ENCODE measurements around the gene VCAM1. TPM values are rescaled to one million over a fixed set of nuclear protein-coding genes. Genes with fewer than 3 reads are reported as not detected.
A peak's percentile ranks its signal among the peaks of the same experiment; 100 is the strongest.

VCAM1 gene, protein sequence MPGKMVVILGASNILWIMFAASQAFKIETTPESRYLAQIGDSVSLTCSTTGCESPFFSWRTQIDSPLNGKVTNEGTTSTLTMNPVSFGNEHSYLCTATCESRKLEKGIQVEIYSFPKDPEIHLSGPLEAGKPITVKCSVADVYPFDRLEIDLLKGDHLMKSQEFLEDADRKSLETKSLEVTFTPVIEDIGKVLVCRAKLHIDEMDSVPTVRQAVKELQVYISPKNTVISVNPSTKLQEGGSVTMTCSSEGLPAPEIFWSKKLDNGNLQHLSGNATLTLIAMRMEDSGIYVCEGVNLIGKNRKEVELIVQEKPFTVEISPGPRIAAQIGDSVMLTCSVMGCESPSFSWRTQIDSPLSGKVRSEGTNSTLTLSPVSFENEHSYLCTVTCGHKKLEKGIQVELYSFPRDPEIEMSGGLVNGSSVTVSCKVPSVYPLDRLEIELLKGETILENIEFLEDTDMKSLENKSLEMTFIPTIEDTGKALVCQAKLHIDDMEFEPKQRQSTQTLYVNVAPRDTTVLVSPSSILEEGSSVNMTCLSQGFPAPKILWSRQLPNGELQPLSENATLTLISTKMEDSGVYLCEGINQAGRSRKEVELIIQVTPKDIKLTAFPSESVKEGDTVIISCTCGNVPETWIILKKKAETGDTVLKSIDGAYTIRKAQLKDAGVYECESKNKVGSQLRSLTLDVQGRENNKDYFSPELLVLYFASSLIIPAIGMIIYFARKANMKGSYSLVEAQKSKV
- 10 to 100 TPM in 1 of 4 donors, 1 to 10 TPM in 3; 1.4 to 11.1 (median 4.5) TPM for total RNA-seq

DNA sequence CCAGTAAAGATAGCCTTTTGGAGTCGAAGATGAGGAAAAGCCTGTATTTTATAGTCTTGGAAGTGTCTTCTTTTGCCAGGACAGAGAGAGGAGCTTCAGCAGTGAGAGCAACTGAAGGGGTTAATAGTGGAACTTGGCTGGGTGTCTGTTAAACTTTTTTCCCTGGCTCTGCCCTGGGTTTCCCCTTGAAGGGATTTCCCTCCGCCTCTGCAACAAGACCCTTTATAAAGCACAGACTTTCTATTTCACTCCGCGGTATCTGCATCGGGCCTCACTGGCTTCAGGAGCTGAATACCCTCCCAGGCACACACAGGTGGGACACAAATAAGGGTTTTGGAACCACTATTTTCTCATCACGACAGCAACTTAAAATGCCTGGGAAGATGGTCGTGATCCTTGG lies at the start of gene VCAM1:
Gene VCAM1 (plus strand): TSS at position 253 of the 400 bp plus-strand sequence. CDS start 119 bp downstream, at position 372.
- Histone ChIP-seq H3K27me3 (no peaks in the 10 kb centered on the region), H3K4me3 (replicated peaks in 1 of 3) (no peak within 1 kb of the TSS), H3K36me3 (no peaks in the 10 kb centered on the region), H3K4me1 (no peaks in the 10 kb centered on the region), H3K9me3 (no peaks in the 10 kb centered on the region), H3K27ac (peak within 1 kb of the TSS in 1 of 3 donors; percentile 1)
- no peak for DNase-seq
- TF ChIP-seq, protein P1, sequence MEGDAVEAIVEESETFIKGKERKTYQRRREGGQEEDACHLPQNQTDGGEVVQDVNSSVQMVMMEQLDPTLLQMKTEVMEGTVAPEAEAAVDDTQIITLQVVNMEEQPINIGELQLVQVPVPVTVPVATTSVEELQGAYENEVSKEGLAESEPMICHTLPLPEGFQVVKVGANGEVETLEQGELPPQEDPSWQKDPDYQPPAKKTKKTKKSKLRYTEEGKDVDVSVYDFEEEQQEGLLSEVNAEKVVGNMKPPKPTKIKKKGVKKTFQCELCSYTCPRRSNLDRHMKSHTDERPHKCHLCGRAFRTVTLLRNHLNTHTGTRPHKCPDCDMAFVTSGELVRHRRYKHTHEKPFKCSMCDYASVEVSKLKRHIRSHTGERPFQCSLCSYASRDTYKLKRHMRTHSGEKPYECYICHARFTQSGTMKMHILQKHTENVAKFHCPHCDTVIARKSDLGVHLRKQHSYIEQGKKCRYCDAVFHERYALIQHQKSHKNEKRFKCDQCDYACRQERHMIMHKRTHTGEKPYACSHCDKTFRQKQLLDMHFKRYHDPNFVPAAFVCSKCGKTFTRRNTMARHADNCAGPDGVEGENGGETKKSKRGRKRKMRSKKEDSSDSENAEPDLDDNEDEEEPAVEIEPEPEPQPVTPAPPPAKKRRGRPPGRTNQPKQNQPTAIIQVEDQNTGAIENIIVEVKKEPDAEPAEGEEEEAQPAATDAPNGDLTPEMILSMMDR (IDR thresholded peaks at IDR 0.05) = no peak
- no peak for TF ChIP-seq POLR2A (IDR thresholded peaks at IDR 0.05)
- intact Hi-C loops (cut with DNase I) = no loop called here
- WGBS, 2 donors = 19 to 20% methylated on average over 7 of the region's 7 CpGs

DNA sequence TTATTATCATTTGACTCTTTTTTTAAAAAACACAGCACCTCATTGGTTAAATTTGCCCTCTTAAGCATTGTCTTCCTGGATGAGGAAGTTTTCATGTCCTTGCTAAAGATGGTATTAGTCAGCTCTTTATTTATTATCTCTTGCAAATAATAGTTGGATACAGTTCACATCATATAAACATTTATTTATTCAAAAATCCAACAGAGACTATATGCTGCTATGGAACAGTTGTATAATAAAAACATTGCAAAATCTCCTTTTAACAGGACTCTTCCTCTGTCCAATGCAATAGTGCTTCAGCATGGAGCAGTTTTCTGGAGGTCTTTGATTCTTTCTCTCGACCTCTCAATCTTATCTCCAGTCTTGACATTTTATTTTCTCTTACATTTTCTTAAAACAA lies 49.5 kb upstream of the VCAM1 start:
- DNase-seq = no peak
- no peaks in the 10 kb centered on the region for H3K27me3 ChIP-seq
- WGBS, 2 donors = 70 to 84% methylated on average over 1 of the region's 1 CpG

DNA sequence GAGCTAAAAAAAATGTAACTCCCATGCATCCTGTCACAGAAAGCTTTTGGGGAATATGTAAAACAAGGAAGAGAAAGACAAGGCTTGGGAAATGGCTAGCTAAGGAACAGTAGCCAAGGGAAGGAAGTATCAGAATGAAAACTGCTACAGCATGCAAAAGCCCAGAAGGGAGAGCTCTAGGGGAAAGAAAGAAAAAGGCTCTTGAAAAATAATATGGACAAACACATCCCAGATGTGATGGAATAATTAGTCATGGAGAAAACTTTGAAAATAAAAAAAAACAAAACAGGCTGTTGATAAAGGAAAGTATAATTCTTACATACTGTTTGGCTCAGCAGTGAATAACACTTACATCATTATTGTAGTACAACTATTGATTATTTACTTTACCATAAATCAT lies 47.9 kb upstream of the VCAM1 start:
- no peaks in the 10 kb centered on the region for H3K4me1 ChIP-seq
- no peaks in the 10 kb centered on the region for H3K36me3 ChIP-seq
- H3K27ac ChIP-seq = no peak overlapping the region
- no peaks in the 10 kb centered on the region for H3K9me3 ChIP-seq
- no peak for TF ChIP-seq POLR2A (IDR thresholded peaks at IDR 0.05)
- TF ChIP-seq, protein P1 (IDR thresholded peaks at IDR 0.05) = no peak
- no peaks in the 10 kb centered on the region for H3K27me3 ChIP-seq
- H3K4me3 ChIP-seq (replicated peaks in 1 of 3) = no peak overlapping the region
- no peak for DNase-seq
- intact Hi-C loops (cut with DNase I) = no loop called here

More for the DNA sequence above, 49.5 kb upstream of the VCAM1 start:
- Histone ChIP-seq H3K36me3 (no peaks in the 10 kb centered on the region), H3K27ac (no peak overlapping the region), H3K4me1 (no peaks in the 10 kb centered on the region), H3K4me3 (replicated peaks in 1 of 3) (no peak overlapping the region), H3K9me3 (no peaks in the 10 kb centered on the region)
- intact Hi-C loops (cut with DNase I) = no loop called here
- TF ChIP-seq POLR2A (IDR thresholded peaks at IDR 0.05) = no peak
- TF ChIP-seq, protein P1 (IDR thresholded peaks at IDR 0.05) = no peak

DNA sequence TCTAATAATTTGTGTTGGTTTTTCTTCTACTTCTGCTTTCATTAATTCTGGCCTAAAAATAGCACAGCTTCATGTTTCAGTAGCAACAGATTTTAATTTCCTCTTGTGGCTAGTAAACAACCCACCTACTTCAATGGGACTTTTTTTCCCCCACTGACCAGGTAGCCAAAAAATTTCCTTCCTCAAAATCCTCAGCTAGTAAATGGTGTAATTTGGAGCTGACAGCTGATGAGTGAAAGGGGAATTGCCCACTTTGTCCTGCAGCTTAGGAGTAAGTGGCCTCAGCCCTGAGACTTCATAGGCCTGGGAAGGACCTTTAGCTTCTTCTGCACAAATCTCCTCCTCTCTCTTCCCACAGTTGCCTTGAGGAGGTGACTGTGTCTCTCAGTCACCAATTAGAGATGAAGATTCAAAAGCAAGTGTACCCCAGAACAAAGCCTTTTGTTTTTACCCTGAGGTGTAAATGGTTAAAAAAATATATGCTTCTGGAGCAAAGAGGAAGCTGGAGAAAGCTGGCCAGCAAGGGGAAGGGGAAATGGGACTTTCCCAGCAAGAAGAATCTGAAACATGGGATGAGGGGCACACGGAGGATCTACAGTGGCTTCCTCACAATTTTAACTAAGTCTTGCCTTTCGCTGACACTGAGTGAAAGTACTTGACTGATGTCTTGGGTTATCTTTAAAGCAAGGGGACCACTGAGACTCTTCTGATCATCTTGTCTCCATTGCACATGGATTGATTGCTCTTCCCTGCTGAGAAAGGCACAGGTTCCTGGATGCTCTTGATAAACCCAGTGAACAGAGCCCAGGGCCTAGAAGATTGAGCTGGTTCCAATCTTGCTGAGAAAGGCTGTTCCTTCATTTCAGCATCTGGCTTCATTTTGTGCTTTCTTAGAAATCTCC lies 35.8 kb upstream of the VCAM1 start:
- no peak overlapping the region for H3K4me3 ChIP-seq (replicated peaks in 1 of 3)
- intact Hi-C loops (cut with DNase I) = no loop called here
- no peaks in the 10 kb centered on the region for H3K36me3 ChIP-seq
- no peaks in the 10 kb centered on the region for H3K4me1 ChIP-seq
- no peak for TF ChIP-seq POLR2A (IDR thresholded peaks at IDR 0.05)
- TF ChIP-seq, protein P1 (IDR thresholded peaks at IDR 0.05) = no peak
- no peak overlapping the region for H3K27ac ChIP-seq
- WGBS, 2 donors = 71 to 81% methylated on average over 2 of the region's 2 CpGs
- no peak for DNase-seq
- H3K27me3 ChIP-seq = no peaks in the 10 kb centered on the region
- no peaks in the 10 kb centered on the region for H3K9me3 ChIP-seq
